ENCODE results near the gene CA9.
A peak's percentile ranks its signal among the peaks of the same experiment; 100 is the strongest.

Gene CA9

GRCh38 chr9:35706951-35707350, 33.2 kb downstream of the CA9 start:
- peaks cover 67% of the 10 kb centered on the region for H3K36me3 Mint-ChIP-seq (ENCODE audit: low read depth)
- H3K9me3 Mint-ChIP-seq = no peaks in the 10 kb centered on the region

GRCh38 chr9:35708146-35708545, 34.4 kb downstream of the CA9 start:
- no peak for TF ChIP-seq CTCF (IDR thresholded peaks at IDR 0.05)
- H3K27ac Mint-ChIP-seq = no peak overlapping the region
- no peaks in the 10 kb centered on the region for H3K9me3 Mint-ChIP-seq
- peaks cover 8% of the 10 kb centered on the region for H3K4me1 Mint-ChIP-seq
- H3K36me3 Mint-ChIP-seq (ENCODE audit: low read depth) = peaks cover 73% of the 10 kb centered on the region
- H3K27me3 Mint-ChIP-seq (ENCODE audit: low read depth, poor library complexity) = no peaks in the 10 kb centered on the region
- H3K4me3 Mint-ChIP-seq = no peak overlapping the region
- DNase-seq = no peak

More at GRCh38 chr9:35706951-35707350, 33.2 kb downstream of the CA9 start:
- TF ChIP-seq CTCF (IDR thresholded peaks at IDR 0.05) = no peak
- DNase-seq = no peak
- Mint-ChIP-seq H3K27me3 (ENCODE audit: low read depth, poor library complexity) (no peaks in the 10 kb centered on the region), H3K4me3 (no peak overlapping the region), H3K27ac (no peak overlapping the region), H3K4me1 (peaks cover 6% of the 10 kb centered on the region)

GRCh38 chr9:35710818-35711500, 37.2 kb downstream of the CA9 start:
- Mint-ChIP-seq H3K27ac (no peak overlapping the region), H3K36me3 (ENCODE audit: low read depth) (peaks cover 84% of the 10 kb centered on the region), H3K4me1 (peaks cover 8% of the 10 kb centered on the region), H3K4me3 (no peak overlapping the region), H3K27me3 (ENCODE audit: low read depth, poor library complexity) (no peaks in the 10 kb centered on the region), H3K9me3 (no peaks in the 10 kb centered on the region)
- DNase-seq = no peak
- TF ChIP-seq CTCF (IDR thresholded peaks at IDR 0.05) = no peak

- no peak for TF ChIP-seq CTCF (IDR thresholded peaks at IDR 0.05)
- Mint-ChIP-seq H3K4me3 (no peak overlapping the region), H3K36me3 (ENCODE audit: low read depth) (peaks cover 88% of the 10 kb centered on the region)
Measured at GRCh38 chr9:35711501-35712428, 38.0 kb downstream of the CA9 start.

GRCh38 chr9:35712762-35713400, 39.2 kb downstream of the CA9 start:
- DNase-seq = no peak
- H3K27ac Mint-ChIP-seq = no peak overlapping the region
- H3K9me3 Mint-ChIP-seq = no peaks in the 10 kb centered on the region
- H3K27me3 Mint-ChIP-seq (ENCODE audit: low read depth, poor library complexity) = no peaks in the 10 kb centered on the region
- H3K4me3 Mint-ChIP-seq = no peak overlapping the region
- no peak for TF ChIP-seq CTCF (IDR thresholded peaks at IDR 0.05)
- H3K36me3 Mint-ChIP-seq (ENCODE audit: low read depth) = peaks cover 88% of the 10 kb centered on the region
- peaks cover 8% of the 10 kb centered on the region for H3K4me1 Mint-ChIP-seq

More at GRCh38 chr9:35711501-35712428, 38.0 kb downstream of the CA9 start:
- Mint-ChIP-seq H3K9me3 (no peaks in the 10 kb centered on the region), H3K4me1 (peaks cover 8% of the 10 kb centered on the region), H3K27ac (peak overlapping the region; percentile 90), H3K27me3 (ENCODE audit: low read depth, poor library complexity) (no peaks in the 10 kb centered on the region)
- no peak for DNase-seq

Measured in nephron progenitor cell (in vitro differentiated cells).